HG03457 (cell line): ENCODE data around the gene FPR3.
"Not testable (repeated sequence)": the region's sequence is repeated elsewhere in the genome, so short reads cannot be mapped to it uniquely, and the experiment has no call there.

Source experiments
- ATAC-seq: cut with Tn5 transposase; IDR thresholded peaks from one replicate; pipeline ENCODE4 v1.9.1; 2021; ENCODE audit warnings: moderate number of reproducible peaks; ENCODE audit not compliant: unreplicated experiment

FPR3 gene

GRCh38 chr19:51794885-51795490 lies at the start of gene FPR3:
FPR3 (plus strand) TSS chr19:51795157; CDS start chr19:51823749, 28,592 bp downstream.
- ATAC-seq: no peak

- no peak for ATAC-seq
These were observed 48.2 kb upstream of the FPR3 start for GRCh38 chr19:51746731-51747130.

- no peak for ATAC-seq
These were observed 45.0 kb upstream of the FPR3 start for GRCh38 chr19:51749979-51750378.

GRCh38 chr19:51750400-51751094 lies 44.4 kb upstream of the FPR3 start:
- ATAC-seq: no peak

GRCh38 chr19:51751655-51752054 lies 43.3 kb upstream of the FPR3 start, which contains the start of gene FPR1:
FPR1 (minus strand) TSS chr19:51751878; CDS start chr19:51746994, 4,884 bp downstream.
- no peak for ATAC-seq

- no peak for ATAC-seq
These were observed 40.8 kb upstream of the FPR3 start for GRCh38 chr19:51754109-51754508.

- no peak for ATAC-seq
These were observed 40.2 kb upstream of the FPR3 start for GRCh38 chr19:51754770-51755169.

GRCh38 chr19:51755571-51755970 lies 39.4 kb upstream of the FPR3 start:
- no peak for ATAC-seq

- no peak for ATAC-seq
These were observed 34.1 kb upstream of the FPR3 start, which contains the start of gene FPR2 for GRCh38 chr19:51760697-51761356. FPR2 (plus strand) TSS chr19:51761180; CDS start chr19:51768659, 7,479 bp downstream.

- no peak for ATAC-seq
These were observed 33.3 kb upstream of the FPR3 start for GRCh38 chr19:51761696-51762095.

GRCh38 chr19:51765086-51765485 lies 29.9 kb upstream of the FPR3 start:
- ATAC-seq: no peak

GRCh38 chr19:51766461-51766860 lies 28.5 kb upstream of the FPR3 start:
- no peak for ATAC-seq

- ATAC-seq: no peak
These were observed 23.4 kb upstream of the FPR3 start for GRCh38 chr19:51771376-51772130.

- no peak for ATAC-seq
These were observed 22.0 kb upstream of the FPR3 start for GRCh38 chr19:51772977-51773376.

- ATAC-seq: not testable (repeated sequence)
These were observed 18.4 kb upstream of the FPR3 start for GRCh38 chr19:51776561-51776960.

- ATAC-seq: no peak
These were observed 17.1 kb upstream of the FPR3 start for GRCh38 chr19:51777570-51778462.

GRCh38 chr19:51779181-51779580 lies 15.8 kb upstream of the FPR3 start:
- ATAC-seq: no peak

- no peak for ATAC-seq
These were observed 15.3 kb upstream of the FPR3 start for GRCh38 chr19:51779703-51780102.

- no peak for ATAC-seq
These were observed 14.7 kb upstream of the FPR3 start for GRCh38 chr19:51780270-51780669.

GRCh38 chr19:51781999-51782398 lies 13.0 kb upstream of the FPR3 start:
- ATAC-seq: no peak
